H1 (cell line): Measurements from ENCODE around the gene LCN12.

Experiments used
- CHD2 ChIP-seq: IDR thresholded peaks from 2 replicates; pipeline ENCODE4 v1.6.1; 2012; ENCODE audit warnings: low read length, improper control_type of control experiment
- EZH2 ChIP-seq: fragments of 200-600 bp; sonication (generic); IDR thresholded peaks from 2 replicates; pipeline ENCODE4 v1.7.1; 2012; ENCODE audit warnings: low read depth, mild to moderate bottlenecking, moderate library complexity, low read length, inconsistent platforms; ENCODE audit not compliant: severe bottlenecking
- GTF2F1 ChIP-seq: IDR thresholded peaks from 2 replicates; pipeline ENCODE4 v1.6.1; 2012; ENCODE audit warnings: low read depth, low read length, improper control_type of control experiment, borderline replicate concordance
- HDAC6 ChIP-seq: IDR thresholded peaks from one replicate; pipeline ENCODE4 v1.7.1; 2012; ENCODE audit warnings: low read depth, mild to moderate bottlenecking, inconsistent platforms, low read length, moderate library complexity
- NRF1 ChIP-seq: IDR thresholded peaks from 2 replicates; pipeline ENCODE4 v1.6.1; 2011; ENCODE audit warnings: mild to moderate bottlenecking, low read depth, low read length, improper control_type of control experiment
- PHF8 ChIP-seq: fragments of 200-600 bp; sonication (generic); conservative IDR thresholded peaks from 2 replicates; pipeline ENCODE4 v1.7.1; 2012; ENCODE audit warnings: low read depth, mild to moderate bottlenecking, inconsistent platforms, low read length, moderate library complexity
- POU5F1 ChIP-seq: IDR thresholded peaks from 2 replicates; pipeline ENCODE4 v1.6.1; 2011; ENCODE audit warnings: low read depth, mild to moderate bottlenecking, low read length, moderate library complexity
- RAD21 ChIP-seq, 2 experiments: IDR thresholded peaks in 1 of 2; conservative IDR thresholded peaks in 1 of 2; 2 replicates each; pipeline ENCODE4 v1.6.1; 2011; ENCODE audit warnings: low read depth in 2 of 2, low read length in 2 of 2, improper control_type of control experiment in 1 of 2, inconsistent platforms in 1 of 2, mild to moderate bottlenecking in 1 of 2, moderate library complexity in 1 of 2
- RFX5 ChIP-seq: IDR thresholded peaks from 2 replicates; pipeline ENCODE4 v1.6.1; 2011; ENCODE audit warnings: low read depth, low read length, improper control_type of control experiment, borderline replicate concordance
- SIN3A ChIP-seq, 2 experiments: IDR thresholded peaks in 1 of 2; conservative IDR thresholded peaks in 1 of 2; 2 replicates each; pipeline ENCODE4 v1.6.1; 2011 to 2012; ENCODE audit warnings: low read length in 2 of 2, improper control_type of control experiment in 1 of 2, low read depth in 1 of 2, mild to moderate bottlenecking in 1 of 2
- TAF1 ChIP-seq: IDR thresholded peaks from 2 replicates; pipeline ENCODE4 v1.6.1; 2011; ENCODE audit warnings: mild to moderate bottlenecking, low read depth, low read length
- TF ChIP-seq, protein P1 (sequence below), 3 experiments: IDR thresholded peaks; 1 replicate in 2 of 3; 2 replicates in 1 of 3; pipeline versions ENCODE4 v1.5.1 to v1.6.1; 2011; ENCODE audit warnings: low read length in 3 of 3, mild to moderate bottlenecking in 3 of 3, inconsistent platforms in 2 of 3, low read depth in 1 of 3, moderate library complexity in 1 of 3; ENCODE audit not compliant: insufficient read depth in 1 of 3; ENCODE audit errors: control extremely low read depth in 1 of 3

DNA sequence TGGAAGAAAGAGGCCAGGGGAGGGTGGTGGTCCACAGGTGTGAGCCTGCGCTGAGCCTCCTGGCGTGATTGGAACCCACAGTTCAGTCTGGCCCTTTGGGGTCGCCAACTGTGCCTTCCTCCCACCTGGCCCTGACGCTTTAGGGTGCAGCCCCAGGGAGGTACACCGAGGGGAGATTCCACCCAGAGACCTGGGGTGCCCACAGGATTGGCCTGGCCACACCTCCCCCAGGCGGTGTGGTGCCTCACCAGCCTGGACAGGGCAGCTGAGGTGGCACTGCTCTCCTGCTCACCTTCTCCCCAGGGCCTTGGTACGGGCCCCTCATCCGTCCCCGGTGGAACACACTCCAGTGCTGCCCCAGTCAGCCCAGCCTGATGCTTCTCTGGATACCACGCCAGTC, 45.3 kb downstream of the LCN12 start:
- TF ChIP-seq RAD21 (IDR thresholded peaks at IDR 0.05 in 1 of 2, conservative IDR thresholded peaks at IDR 0.05 in 1 of 2; ENCODE audit: low read depth in 2 of 2, low read length in 2 of 2) (no peak), SIN3A (conservative IDR thresholded peaks at IDR 0.05 in 1 of 2, IDR thresholded peaks at IDR 0.05 in 1 of 2; ENCODE audit: low read depth in 1 of 2, low read length in 2 of 2) (no peak), EZH2 (no peak), HDAC6 (no peak), POU5F1 (no peak), PHF8 (no peak), TAF1 (no peak), GTF2F1 (no peak), NRF1 (no peak), RFX5 (no peak), CHD2 (no peak)
- TF ChIP-seq, protein P1, sequence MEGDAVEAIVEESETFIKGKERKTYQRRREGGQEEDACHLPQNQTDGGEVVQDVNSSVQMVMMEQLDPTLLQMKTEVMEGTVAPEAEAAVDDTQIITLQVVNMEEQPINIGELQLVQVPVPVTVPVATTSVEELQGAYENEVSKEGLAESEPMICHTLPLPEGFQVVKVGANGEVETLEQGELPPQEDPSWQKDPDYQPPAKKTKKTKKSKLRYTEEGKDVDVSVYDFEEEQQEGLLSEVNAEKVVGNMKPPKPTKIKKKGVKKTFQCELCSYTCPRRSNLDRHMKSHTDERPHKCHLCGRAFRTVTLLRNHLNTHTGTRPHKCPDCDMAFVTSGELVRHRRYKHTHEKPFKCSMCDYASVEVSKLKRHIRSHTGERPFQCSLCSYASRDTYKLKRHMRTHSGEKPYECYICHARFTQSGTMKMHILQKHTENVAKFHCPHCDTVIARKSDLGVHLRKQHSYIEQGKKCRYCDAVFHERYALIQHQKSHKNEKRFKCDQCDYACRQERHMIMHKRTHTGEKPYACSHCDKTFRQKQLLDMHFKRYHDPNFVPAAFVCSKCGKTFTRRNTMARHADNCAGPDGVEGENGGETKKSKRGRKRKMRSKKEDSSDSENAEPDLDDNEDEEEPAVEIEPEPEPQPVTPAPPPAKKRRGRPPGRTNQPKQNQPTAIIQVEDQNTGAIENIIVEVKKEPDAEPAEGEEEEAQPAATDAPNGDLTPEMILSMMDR (IDR thresholded peaks at IDR 0.05; ENCODE audit: control extremely low read depth in 1 of 3, insufficient read depth in 1 of 3, low read depth in 1 of 3, low read length in 3 of 3), result no peak
